ENCODE results near the gene C7orf33. TPM values are rescaled to one million over a fixed set of nuclear protein-coding genes. Genes with fewer than 3 reads are reported as not detected.

Gene C7orf33
- total RNA-seq, 3 donors from 2014 or later (not counting 1 experiment from before 2014, with no cell fraction given) = not detected

DNA sequence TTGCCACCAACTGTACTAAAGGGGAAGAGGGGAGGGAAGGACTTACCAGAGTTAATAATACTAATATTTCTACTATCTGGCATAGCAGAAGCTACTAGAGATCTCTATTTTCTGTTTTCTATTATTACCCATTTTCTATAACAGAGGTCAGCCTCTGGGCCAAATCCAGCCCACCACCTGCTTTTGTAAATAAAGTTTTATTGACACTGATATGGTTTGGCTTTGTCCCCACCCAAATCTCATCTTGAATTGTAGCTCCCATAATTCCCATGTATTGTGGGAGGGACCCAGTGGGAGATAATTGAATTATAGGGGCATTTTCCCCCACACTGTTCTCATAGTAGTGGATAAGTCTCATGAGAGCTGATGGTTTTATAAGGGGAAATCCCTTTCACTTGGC is 62.2 kb downstream of the C7orf33 start:
- H3K27ac Mint-ChIP-seq = no peak overlapping the region
- no peak overlapping the region for H3K27ac ChIP-seq (ENCODE audit: low read length)
- intact Hi-C loops (cut with micrococcal nuclease) = no loop called here
- H3K36me3 Mint-ChIP-seq = no peaks in the 10 kb centered on the region
- H3K9me3 ChIP-seq (ENCODE audit: control insufficient read depth, insufficient read depth, low read length) = no peaks in the 10 kb centered on the region
- ATAC-seq (no peak), DNase-seq (no peak)
- H3K36me3 ChIP-seq (ENCODE audit: control insufficient read depth, insufficient read depth, low read length) = no peaks in the 10 kb centered on the region
- H3K4me1 ChIP-seq (ENCODE audit: control insufficient read depth, insufficient read depth, low read length) = no peaks in the 10 kb centered on the region
- H3K4me3 ChIP-seq (ENCODE audit: low read length) = no peak overlapping the region
- TF ChIP-seq, protein P1, sequence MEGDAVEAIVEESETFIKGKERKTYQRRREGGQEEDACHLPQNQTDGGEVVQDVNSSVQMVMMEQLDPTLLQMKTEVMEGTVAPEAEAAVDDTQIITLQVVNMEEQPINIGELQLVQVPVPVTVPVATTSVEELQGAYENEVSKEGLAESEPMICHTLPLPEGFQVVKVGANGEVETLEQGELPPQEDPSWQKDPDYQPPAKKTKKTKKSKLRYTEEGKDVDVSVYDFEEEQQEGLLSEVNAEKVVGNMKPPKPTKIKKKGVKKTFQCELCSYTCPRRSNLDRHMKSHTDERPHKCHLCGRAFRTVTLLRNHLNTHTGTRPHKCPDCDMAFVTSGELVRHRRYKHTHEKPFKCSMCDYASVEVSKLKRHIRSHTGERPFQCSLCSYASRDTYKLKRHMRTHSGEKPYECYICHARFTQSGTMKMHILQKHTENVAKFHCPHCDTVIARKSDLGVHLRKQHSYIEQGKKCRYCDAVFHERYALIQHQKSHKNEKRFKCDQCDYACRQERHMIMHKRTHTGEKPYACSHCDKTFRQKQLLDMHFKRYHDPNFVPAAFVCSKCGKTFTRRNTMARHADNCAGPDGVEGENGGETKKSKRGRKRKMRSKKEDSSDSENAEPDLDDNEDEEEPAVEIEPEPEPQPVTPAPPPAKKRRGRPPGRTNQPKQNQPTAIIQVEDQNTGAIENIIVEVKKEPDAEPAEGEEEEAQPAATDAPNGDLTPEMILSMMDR (IDR thresholded peaks at IDR 0.05) = no peak
- H3K9me3 Mint-ChIP-seq = no peaks in the 10 kb centered on the region
- no peak overlapping the region for H3K4me3 Mint-ChIP-seq
- no peaks in the 10 kb centered on the region for H3K27me3 ChIP-seq (ENCODE audit: control insufficient read depth, insufficient read depth, low read length)
- peaks cover 8 to 33% of the 10 kb centered on the region in 2 donors for H3K27me3 Mint-ChIP-seq (ENCODE audit: low read depth in 2 of 2)
- H3K4me1 Mint-ChIP-seq = no peaks in the 10 kb centered on the region

DNA sequence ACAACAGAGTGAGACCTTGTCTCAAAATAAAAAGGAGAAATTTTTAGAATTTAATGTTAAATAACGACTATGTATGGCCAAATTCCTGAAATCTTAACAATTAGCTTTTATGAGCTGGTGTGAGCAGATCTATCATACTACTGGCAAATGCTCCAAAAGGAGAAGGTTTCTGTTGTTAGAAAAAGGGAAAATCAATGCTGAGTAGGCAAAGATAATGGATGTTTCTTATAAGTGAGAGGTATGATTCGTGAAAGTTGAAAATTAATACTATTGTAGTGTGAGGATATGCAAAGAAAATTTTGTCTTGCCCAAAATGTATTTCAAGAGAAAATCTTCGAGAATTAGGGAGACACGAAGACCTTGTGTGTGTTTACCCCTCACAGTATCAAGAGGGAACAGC is 67.4 kb downstream of the C7orf33 start:
- ATAC-seq (no peak), DNase-seq (no peak)
- H3K27me3 Mint-ChIP-seq (ENCODE audit: low read depth in 2 of 2) = peaks cover 0 to 15% of the 10 kb centered on the region in 2 donors
- no peak overlapping the region for H3K4me3 ChIP-seq (ENCODE audit: low read length)
- no peak overlapping the region for H3K27ac Mint-ChIP-seq
- intact Hi-C loops (cut with micrococcal nuclease) = no loop called here
- H3K4me3 Mint-ChIP-seq = no peak overlapping the region
- no peak overlapping the region for H3K27ac ChIP-seq (ENCODE audit: low read length)
- no peaks in the 10 kb centered on the region for H3K4me1 Mint-ChIP-seq
- no peaks in the 10 kb centered on the region for H3K27me3 ChIP-seq (ENCODE audit: control insufficient read depth, insufficient read depth, low read length)
- TF ChIP-seq, protein P1 (IDR thresholded peaks at IDR 0.05) = no peak
- no peaks in the 10 kb centered on the region for H3K36me3 Mint-ChIP-seq
- H3K4me1 ChIP-seq (ENCODE audit: control insufficient read depth, insufficient read depth, low read length) = no peaks in the 10 kb centered on the region
- H3K36me3 ChIP-seq (ENCODE audit: control insufficient read depth, insufficient read depth, low read length) = no peaks in the 10 kb centered on the region
- H3K9me3 Mint-ChIP-seq = no peaks in the 10 kb centered on the region
- WGBS (ENCODE audit: insufficient coverage) = 82% methylated on average over 4 of the region's 4 CpGs
- H3K9me3 ChIP-seq (ENCODE audit: control insufficient read depth, insufficient read depth, low read length) = no peaks in the 10 kb centered on the region

DNA sequence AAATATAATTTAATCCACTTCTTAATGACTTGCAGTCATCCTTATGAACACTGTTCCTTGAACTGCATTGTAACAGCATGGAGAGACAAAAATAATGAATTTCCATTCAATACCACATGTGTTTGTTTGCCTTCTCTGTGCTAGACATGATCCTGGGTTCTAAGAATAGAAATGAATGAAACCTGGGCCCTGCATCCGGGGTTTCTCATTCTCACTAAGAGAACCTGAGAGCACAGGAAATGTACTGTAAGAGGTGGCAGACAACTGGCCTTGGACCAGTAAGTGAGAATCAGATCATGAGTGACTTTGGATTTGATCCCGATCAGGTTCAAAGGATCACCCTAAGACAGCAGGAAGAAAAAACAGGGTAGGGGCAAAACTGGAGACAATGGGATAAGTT is 70.9 kb downstream of the C7orf33 start:
- no peak overlapping the region for H3K4me3 ChIP-seq (ENCODE audit: low read length)
- H3K4me1 Mint-ChIP-seq = no peaks in the 10 kb centered on the region
- H3K9me3 ChIP-seq (ENCODE audit: control insufficient read depth, insufficient read depth, low read length) = no peaks in the 10 kb centered on the region
- H3K4me3 Mint-ChIP-seq = no peak overlapping the region
- TF ChIP-seq, protein P1 (IDR thresholded peaks at IDR 0.05) = no peak
- WGBS (ENCODE audit: insufficient coverage) = 74% methylated on average over 2 of the region's 2 CpGs
- ATAC-seq (peak in 1 of 3 donors; percentile 37), DNase-seq (no peak)
- intact Hi-C loops (cut with micrococcal nuclease) = no loop called here
- H3K36me3 ChIP-seq (ENCODE audit: control insufficient read depth, insufficient read depth, low read length) = no peaks in the 10 kb centered on the region
- H3K27me3 Mint-ChIP-seq (ENCODE audit: low read depth in 2 of 2) = peaks cover 0 to 6% of the 10 kb centered on the region in 2 donors
- no peaks in the 10 kb centered on the region for H3K27me3 ChIP-seq (ENCODE audit: control insufficient read depth, insufficient read depth, low read length)
- H3K27ac ChIP-seq (ENCODE audit: low read length) = no peak overlapping the region
- no peaks in the 10 kb centered on the region for H3K4me1 ChIP-seq (ENCODE audit: control insufficient read depth, insufficient read depth, low read length)
- no peaks in the 10 kb centered on the region for H3K9me3 Mint-ChIP-seq
- H3K36me3 Mint-ChIP-seq = no peaks in the 10 kb centered on the region
- H3K27ac Mint-ChIP-seq = no peak overlapping the region

DNA sequence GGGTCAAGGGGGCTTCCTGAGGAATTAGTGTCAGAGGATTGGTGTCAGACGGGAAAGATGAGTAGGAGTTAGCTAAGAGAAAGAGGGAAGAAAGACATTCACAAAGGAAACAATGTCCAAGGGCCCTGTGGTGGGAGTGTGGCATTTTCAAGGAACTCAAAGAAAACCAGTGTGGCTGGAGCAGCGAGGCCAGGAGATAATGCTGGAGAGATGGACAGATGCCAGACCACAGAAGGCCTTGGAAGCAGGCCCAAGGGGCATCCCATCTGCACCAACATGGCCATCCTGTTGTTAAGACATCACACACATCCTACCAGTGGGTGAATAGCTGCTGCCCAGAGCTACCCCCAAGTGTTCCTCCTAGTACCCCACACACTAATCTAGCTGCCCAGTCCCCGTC is 72.1 kb downstream of the C7orf33 start:
- Histone ChIP-seq H3K9me3 (ENCODE audit: control insufficient read depth, insufficient read depth, low read length) (no peaks in the 10 kb centered on the region), H3K27ac (ENCODE audit: low read length) (no peak overlapping the region), H3K36me3 (ENCODE audit: control insufficient read depth, insufficient read depth, low read length) (no peaks in the 10 kb centered on the region), H3K4me1 (ENCODE audit: control insufficient read depth, insufficient read depth, low read length) (no peaks in the 10 kb centered on the region), H3K4me3 (ENCODE audit: low read length) (no peak overlapping the region), H3K27me3 (ENCODE audit: control insufficient read depth, insufficient read depth, low read length) (no peaks in the 10 kb centered on the region)
- Mint-ChIP-seq H3K4me1 (no peaks in the 10 kb centered on the region), H3K36me3 (no peaks in the 10 kb centered on the region), H3K4me3 (no peak overlapping the region), H3K9me3 (no peaks in the 10 kb centered on the region), H3K27me3 (ENCODE audit: low read depth in 2 of 2) (peaks cover 0 to 8% of the 10 kb centered on the region in 2 donors), H3K27ac (no peak overlapping the region)
- intact Hi-C loops (cut with micrococcal nuclease) = no loop called here
- 77% methylated on average over 3 of the region's 3 CpGs for WGBS (ENCODE audit: insufficient coverage)
- ATAC-seq (no peak), DNase-seq (no peak)
- TF ChIP-seq, protein P1 (IDR thresholded peaks at IDR 0.05) = no peak
